Upper lobe of left lung (tissue), 6 donors: ENCODE results near the gene PLCL2. TPM values are rescaled to one million over a fixed set of nuclear protein-coding genes. Genes with fewer than 3 reads are reported as not detected.

Source experiments
- ATAC-seq, 2 donors: fragments of 200-7000 bp; cut with Tn5 transposase; one replicate each; pipeline ENCODE4 v1.9.1; 2022; ENCODE audit warnings: mild to moderate bottlenecking in 2 of 2, moderate library complexity in 2 of 2; ENCODE audit not compliant: low FRiP score in 2 of 2
- DNase-seq, 2 donors: peaks; one replicate each; pipeline ENCODE4 v3.0.0-alpha.2; 2019 to 2020
- H3K27ac ChIP-seq, 4 donors: fragments of 200-600 bp; sonication (generic); one replicate each; pipeline ENCODE4 v1.5.1; 2016 to 2019
- H3K27me3 ChIP-seq, 4 donors: fragments of 200-600 bp; sonication (generic); one replicate each; pipeline ENCODE4 v1.5.1; 2017 to 2019
- H3K36me3 ChIP-seq, 4 donors: fragments of 200-600 bp; sonication (generic); one replicate each; pipeline ENCODE4 v1.5.1; 2016 to 2019
- H3K4me1 ChIP-seq, 4 donors: fragments of 200-600 bp; sonication (generic); one replicate each; pipeline ENCODE4 v1.5.1; 2018 to 2019
- H3K4me3 ChIP-seq, 4 donors: fragments of 200-600 bp; sonication (generic); one replicate each; pipeline ENCODE4 v1.5.1; 2017 to 2019; ENCODE audit warnings: mild to moderate bottlenecking in 2 of 4, moderate library complexity in 1 of 4
- H3K9me3 ChIP-seq, 4 donors: fragments of 200-600 bp; sonication (generic); one replicate each; pipeline ENCODE4 v1.5.1; 2018 to 2019
- EP300 ChIP-seq, 4 donors: sonication (generic); formaldehyde crosslinking; IDR thresholded peaks; one replicate each; pipeline ENCODE4 v1.5.1; 2017; ENCODE audit warnings: antibody characterized with exemption in 4 of 4, control low read depth in 2 of 4
- POLR2A ChIP-seq, 4 donors: fragments of 450-650 bp; IDR thresholded peaks; one replicate each; pipeline ENCODE4 v1.5.1; 2016 to 2017; ENCODE audit warnings: antibody characterized with exemption in 4 of 4, mild to moderate bottlenecking in 2 of 4
- POLR2AphosphoS5 ChIP-seq, 2 donors: sonication (generic); formaldehyde crosslinking; IDR thresholded peaks; one replicate each; pipeline ENCODE4 v1.5.1; 2017; ENCODE audit warnings: antibody characterized with exemption in 2 of 2
- WGBS, 2 donors: methylation state at CpG; one replicate each; pipeline ENCODE4 v1.1.5; 2017 to 2018; 5-methylcytosine and 5-hydroxymethylcytosine counted together
- total RNA-seq, 6 donors: library from RNA; depleted of rRNA in 4 of 6; stranded (reverse); fragments of >200 nt in 4 of 6; gene quantifications; one replicate each; pipeline versions ENCODE4 v1.1.0 to v1.2.1, GENCODE V29; 2016 to 2021
- TF ChIP-seq, protein P1 (sequence below), 6 experiments: fragments of 450-650 bp in 4 of 6; fragments of 200-600 bp in 2 of 6; sonication (generic) in 2 of 6; IDR thresholded peaks; one replicate each; pipeline ENCODE4 v1.5.1; 2016 to 2019; ENCODE audit warnings: antibody characterized with exemption in 6 of 6
- donor health status: DM: no; HTN: no; CAD: no; lungs with moderate emphysema.
- donor health status: DM: no; HTN: yes; CAD: no; lungs with severe emphysema.

The PLCL2 gene
- total RNA-seq, 6 donors from 2014 or later: 6.5 to 15.8 (median 10.7) TPM

DNA sequence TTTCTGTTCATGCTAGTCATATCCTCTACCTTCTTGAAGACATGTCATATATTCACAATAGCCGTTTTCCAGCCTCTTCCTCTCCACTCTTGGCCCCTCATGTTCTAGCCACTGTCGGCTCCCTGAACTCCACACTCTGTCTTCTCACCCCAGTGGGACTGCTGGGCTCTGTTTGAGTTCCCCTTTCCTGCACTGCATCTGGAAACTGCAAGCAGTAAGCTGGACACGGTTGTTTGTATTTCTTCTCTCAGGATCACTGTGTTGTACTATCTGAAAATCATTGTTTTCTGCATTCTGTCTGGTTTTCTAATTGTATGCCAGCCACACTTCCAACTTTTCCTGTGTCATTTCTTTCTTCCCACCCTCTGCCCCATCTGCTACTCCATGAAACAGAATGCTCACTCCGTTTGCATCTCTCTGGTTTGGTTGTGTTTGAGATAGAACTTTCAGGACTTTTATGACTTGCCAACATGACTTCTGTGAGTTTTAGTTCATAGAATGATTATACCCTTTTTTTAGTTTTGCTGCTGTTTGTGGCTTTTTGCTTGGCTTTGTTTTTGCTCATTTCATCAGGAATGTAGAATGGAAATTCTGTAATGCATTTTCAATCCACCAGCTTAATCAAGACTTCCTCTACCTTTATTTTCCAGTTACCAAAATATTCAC is 192.3 kb downstream of the PLCL2 start:
- peaks cover 0 to 5% (median 0%) of the 10 kb centered on the region in 4 donors for H3K9me3 ChIP-seq
- TF ChIP-seq EP300 (IDR thresholded peaks at IDR 0.05) (no peak), POLR2A (IDR thresholded peaks at IDR 0.05) (no peak), POLR2AphosphoS5 (IDR thresholded peaks at IDR 0.05) (no peak)
- TF ChIP-seq, protein P1, sequence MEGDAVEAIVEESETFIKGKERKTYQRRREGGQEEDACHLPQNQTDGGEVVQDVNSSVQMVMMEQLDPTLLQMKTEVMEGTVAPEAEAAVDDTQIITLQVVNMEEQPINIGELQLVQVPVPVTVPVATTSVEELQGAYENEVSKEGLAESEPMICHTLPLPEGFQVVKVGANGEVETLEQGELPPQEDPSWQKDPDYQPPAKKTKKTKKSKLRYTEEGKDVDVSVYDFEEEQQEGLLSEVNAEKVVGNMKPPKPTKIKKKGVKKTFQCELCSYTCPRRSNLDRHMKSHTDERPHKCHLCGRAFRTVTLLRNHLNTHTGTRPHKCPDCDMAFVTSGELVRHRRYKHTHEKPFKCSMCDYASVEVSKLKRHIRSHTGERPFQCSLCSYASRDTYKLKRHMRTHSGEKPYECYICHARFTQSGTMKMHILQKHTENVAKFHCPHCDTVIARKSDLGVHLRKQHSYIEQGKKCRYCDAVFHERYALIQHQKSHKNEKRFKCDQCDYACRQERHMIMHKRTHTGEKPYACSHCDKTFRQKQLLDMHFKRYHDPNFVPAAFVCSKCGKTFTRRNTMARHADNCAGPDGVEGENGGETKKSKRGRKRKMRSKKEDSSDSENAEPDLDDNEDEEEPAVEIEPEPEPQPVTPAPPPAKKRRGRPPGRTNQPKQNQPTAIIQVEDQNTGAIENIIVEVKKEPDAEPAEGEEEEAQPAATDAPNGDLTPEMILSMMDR (IDR thresholded peaks at IDR 0.05): no peak
- WGBS, 2 donors: 54 to 62% methylated on average over 4 of the region's 4 CpGs

DNA sequence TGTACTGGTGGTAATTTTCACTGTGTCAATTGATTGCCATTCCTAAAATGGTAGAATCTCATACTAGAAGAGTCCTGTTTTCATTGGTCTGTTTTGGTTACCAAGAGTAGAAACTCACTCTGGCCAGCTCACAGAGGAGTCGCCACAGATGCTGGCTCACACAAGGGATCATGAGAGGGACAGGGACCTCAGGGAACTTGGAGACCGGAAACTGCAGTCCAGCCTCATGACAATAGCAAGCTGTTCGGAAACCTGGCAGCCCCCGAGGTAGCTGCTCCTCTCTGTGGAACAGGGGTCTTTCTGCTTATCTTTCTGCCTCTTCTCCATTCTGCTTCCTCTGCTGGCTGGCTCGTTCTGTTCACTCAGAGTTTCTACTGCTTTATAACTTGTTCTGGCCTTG is 192.9 kb downstream of the PLCL2 start:
- TF ChIP-seq, protein P1 (IDR thresholded peaks at IDR 0.05): no peak
- TF ChIP-seq POLR2A (IDR thresholded peaks at IDR 0.05) (no peak), POLR2AphosphoS5 (IDR thresholded peaks at IDR 0.05) (no peak), EP300 (IDR thresholded peaks at IDR 0.05) (no peak)
- H3K36me3 ChIP-seq: peaks cover 0 to 5% (median 0%) of the 10 kb centered on the region in 4 donors
- no peaks in the 10 kb centered on the region for H3K4me1 ChIP-seq
- no peak overlapping the region for H3K27ac ChIP-seq
- ATAC-seq: no peak
- H3K9me3 ChIP-seq: peaks cover 0 to 5% (median 0%) of the 10 kb centered on the region in 4 donors
- no peak for DNase-seq
- no peak overlapping the region for H3K4me3 ChIP-seq
- WGBS, 2 donors: 52 to 57% methylated on average over 5 of the region's 5 CpGs
- no peaks in the 10 kb centered on the region for H3K27me3 ChIP-seq

More for the DNA sequence above, 192.3 kb downstream of the PLCL2 start:
- H3K36me3 ChIP-seq: peaks cover 0 to 5% (median 0%) of the 10 kb centered on the region in 4 donors
- no peaks in the 10 kb centered on the region for H3K27me3 ChIP-seq
- H3K27ac ChIP-seq: no peak overlapping the region
- H3K4me3 ChIP-seq: no peak overlapping the region
- ATAC-seq: no peak
- H3K4me1 ChIP-seq: no peaks in the 10 kb centered on the region
- DNase-seq: no peak

DNA sequence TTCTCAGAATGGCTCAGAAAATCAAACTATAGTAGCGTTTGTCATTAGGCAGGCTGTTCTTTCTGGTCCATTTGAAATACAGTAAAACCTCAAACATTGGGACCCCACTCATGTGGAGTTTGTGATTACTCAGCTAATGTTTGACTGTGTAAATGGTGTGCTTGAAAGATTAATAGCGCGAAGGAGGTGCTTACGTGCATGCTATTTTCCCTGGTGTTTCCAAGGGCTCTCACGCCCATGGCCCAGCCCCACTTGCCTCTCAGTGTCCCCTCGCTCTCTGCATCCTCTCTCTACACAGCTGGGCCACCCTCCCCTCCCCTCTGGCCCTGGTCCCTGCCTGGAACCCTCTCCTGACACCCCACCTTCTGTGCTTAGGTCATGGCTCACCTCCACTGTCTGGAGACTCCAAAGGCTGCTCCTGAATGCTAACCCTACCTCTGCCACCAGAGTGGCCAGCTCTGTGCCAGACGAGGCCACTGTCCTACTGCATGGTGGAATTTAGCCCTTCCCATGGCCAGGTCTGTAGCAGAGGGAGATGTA is 194.2 kb downstream of the PLCL2 start:
- TF ChIP-seq EP300 (IDR thresholded peaks at IDR 0.05) (no peak), POLR2AphosphoS5 (IDR thresholded peaks at IDR 0.05) (no peak), POLR2A (IDR thresholded peaks at IDR 0.05) (no peak)
- TF ChIP-seq, protein P1 (IDR thresholded peaks at IDR 0.05): no peak
- peaks cover 0 to 5% (median 0%) of the 10 kb centered on the region in 4 donors for H3K9me3 ChIP-seq
- ATAC-seq: no peak
- H3K36me3 ChIP-seq: peaks cover 0 to 5% (median 0%) of the 10 kb centered on the region in 4 donors
- 78 to 80% methylated on average over 7 of the region's 7 CpGs for WGBS, 2 donors
- no peak overlapping the region for H3K4me3 ChIP-seq
- no peaks in the 10 kb centered on the region for H3K27me3 ChIP-seq
- no peak for DNase-seq
- H3K4me1 ChIP-seq: no peaks in the 10 kb centered on the region
- H3K27ac ChIP-seq: no peak overlapping the region

DNA sequence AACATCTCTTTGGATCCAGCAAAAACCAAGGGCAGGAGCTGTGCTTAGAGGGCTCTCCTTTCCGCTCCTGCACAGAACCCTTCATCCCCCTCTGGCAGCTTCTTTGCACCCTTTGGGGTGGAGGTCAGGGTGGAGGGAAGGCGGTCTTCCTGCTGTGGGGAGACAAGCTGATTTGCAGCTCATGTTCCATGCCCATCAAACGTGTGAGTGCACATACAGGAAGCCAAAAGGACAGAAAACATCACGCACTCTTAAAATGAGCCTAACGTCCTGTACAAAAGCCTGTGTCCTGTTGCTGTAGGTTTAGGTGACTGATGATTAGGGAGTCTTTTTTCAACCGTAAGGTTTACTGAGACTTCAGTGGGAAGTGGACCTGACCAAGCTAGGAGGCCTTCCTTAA is 195.2 kb downstream of the PLCL2 start:
- ATAC-seq: no peak

More for the DNA sequence above, 195.2 kb downstream of the PLCL2 start:
- Histone ChIP-seq H3K4me1 (no peaks in the 10 kb centered on the region), H3K27ac (no peak overlapping the region), H3K9me3 (peaks cover 0 to 5% (median 0%) of the 10 kb centered on the region in 4 donors), H3K4me3 (no peak overlapping the region), H3K27me3 (no peaks in the 10 kb centered on the region), H3K36me3 (peaks cover 0 to 9% (median 0%) of the 10 kb centered on the region in 4 donors)
- TF ChIP-seq, protein P1 (IDR thresholded peaks at IDR 0.05): no peak
- no peak for TF ChIP-seq POLR2AphosphoS5 (IDR thresholded peaks at IDR 0.05)
- TF ChIP-seq POLR2A (IDR thresholded peaks at IDR 0.05): no peak
- TF ChIP-seq EP300 (IDR thresholded peaks at IDR 0.05): no peak
- no peak for DNase-seq
- WGBS, 2 donors: 93 to 95% methylated on average over 6 of the region's 6 CpGs
